A673 (cell line): ENCODE data around the gene CDH23. TPM values are rescaled to one million over a fixed set of nuclear protein-coding genes. Genes with fewer than 3 reads are reported as not detected.

Experiments
- BruUV-seq: library from RNA; stranded (reverse); fragments of 400-500 nt; replicated peaks from 2 replicates; lab custom pipeline; 2021; lab: Mats Ljungman, UMichigan
- CTCF ChIA-PET: fragments of 300-600 bp; sonication (Branson Sonifier 250); formaldehyde crosslinking; loops from one replicate; lab custom pipeline; 2022; ENCODE audit warnings: antibody characterized with exemption; lab: Charles Lee
- POLR2A ChIA-PET: fragments of 300-600 bp; sonication (Branson Sonifier 250); formaldehyde crosslinking; loops from one replicate; lab custom pipeline; 2022; ENCODE audit warnings: antibody characterized with exemption; ENCODE audit not compliant: low non-redundant PET; lab: Charles Lee
- DNase-seq: peaks from one replicate; pipeline ENCODE4 v3.0.0-alpha.2; 2015; ENCODE audit warnings: low spot score
- H3K27ac ChIP-seq: fragments of 200-600 bp; sonication (generic); 2 replicates; pipeline ENCODE4 v1.5.1; 2016; ENCODE audit warnings: mixed run types, low read depth, mild to moderate bottlenecking, mixed read lengths, antibody characterized with exemption, low read length; ENCODE audit not compliant: poor library complexity, severe bottlenecking
- H3K27me3 ChIP-seq: fragments of 200-600 bp; sonication (generic); replicated peaks from 2 replicates; pipeline ENCODE4 v1.6.1; 2017; ENCODE audit warnings: mixed run types, low read depth, mild to moderate bottlenecking, mixed read lengths, antibody characterized with exemption, low read length; ENCODE audit not compliant: insufficient read depth, poor library complexity
- H3K36me3 ChIP-seq: fragments of 200-600 bp; sonication (generic); 2 replicates; pipeline ENCODE4 v1.6.1; 2016; ENCODE audit warnings: mixed run types, mild to moderate bottlenecking, mixed read lengths, antibody characterized with exemption, low read length; ENCODE audit not compliant: insufficient read depth, poor library complexity, severe bottlenecking
- H3K4me1 ChIP-seq: fragments of 200-600 bp; sonication (generic); 2 replicates; pipeline ENCODE4 v1.6.1; 2017; ENCODE audit warnings: mixed run types, mild to moderate bottlenecking, mixed read lengths, antibody characterized with exemption, low read length; ENCODE audit not compliant: insufficient read depth, poor library complexity, severe bottlenecking
- H3K4me3 ChIP-seq: fragments of 200-600 bp; sonication (generic); 2 replicates; pipeline ENCODE4 v1.5.1; 2016; ENCODE audit warnings: low read depth, mixed run types, mild to moderate bottlenecking, mixed read lengths, low read length; ENCODE audit not compliant: poor library complexity, severe bottlenecking
- H3K9me3 ChIP-seq: fragments of 200-600 bp; sonication (generic); 2 replicates; pipeline ENCODE4 v1.6.1; 2016; ENCODE audit warnings: mixed run types, low read depth, mild to moderate bottlenecking, mixed read lengths, antibody characterized with exemption, low read length; ENCODE audit not compliant: poor library complexity, severe bottlenecking
- EZH2 ChIP-seq: fragments of 200-600 bp; sonication (generic); IDR thresholded peaks from 2 replicates; pipeline ENCODE4 v1.6.1; 2017; ENCODE audit warnings: borderline replicate concordance, low read depth, mild to moderate bottlenecking, mixed read lengths, antibody characterized with exemption, low read length; ENCODE audit not compliant: poor library complexity, severe bottlenecking
- intact Hi-C: fragments of 100-400 bp; cut with micrococcal nuclease; formaldehyde crosslinking; loops from one replicate; pipeline ENCODE4 v1.10.0; 2022; ENCODE audit not compliant: unreplicated experiment
- total RNA-seq: library from RNA; stranded (reverse); gene quantifications from 2 replicates; pipeline ENCODE4 v1.2.3, GENCODE V29; 2021
- TF ChIP-seq, protein P1 (sequence below): fragments of 300-800, 200-600 bp; sonication (generic); conservative IDR thresholded peaks from 2 replicates; pipeline ENCODE4 v1.5.1; 2017; ENCODE audit warnings: low read depth, mild to moderate bottlenecking, antibody characterized with exemption, low read length, moderate library complexity, mixed read lengths

CDH23 gene
- total RNA-seq, 1 experiment from 2014 or later, result 49.7 TPM

- intact Hi-C loops, result no loop called here
- H3K4me3 ChIP-seq, result no peak overlapping the region
- no peak overlapping the region for H3K27ac ChIP-seq
- no TSS peak for BruUV-seq
- ChIA-PET CTCF (no interaction called here), POLR2A (no interaction called here)
- H3K27me3 ChIP-seq, result no peaks in the 10 kb centered on the region
- peaks cover 30% of the 10 kb centered on the region for H3K4me1 ChIP-seq
- no peak for DNase-seq
- no peaks in the 10 kb centered on the region for H3K9me3 ChIP-seq
- TF ChIP-seq, protein P1, sequence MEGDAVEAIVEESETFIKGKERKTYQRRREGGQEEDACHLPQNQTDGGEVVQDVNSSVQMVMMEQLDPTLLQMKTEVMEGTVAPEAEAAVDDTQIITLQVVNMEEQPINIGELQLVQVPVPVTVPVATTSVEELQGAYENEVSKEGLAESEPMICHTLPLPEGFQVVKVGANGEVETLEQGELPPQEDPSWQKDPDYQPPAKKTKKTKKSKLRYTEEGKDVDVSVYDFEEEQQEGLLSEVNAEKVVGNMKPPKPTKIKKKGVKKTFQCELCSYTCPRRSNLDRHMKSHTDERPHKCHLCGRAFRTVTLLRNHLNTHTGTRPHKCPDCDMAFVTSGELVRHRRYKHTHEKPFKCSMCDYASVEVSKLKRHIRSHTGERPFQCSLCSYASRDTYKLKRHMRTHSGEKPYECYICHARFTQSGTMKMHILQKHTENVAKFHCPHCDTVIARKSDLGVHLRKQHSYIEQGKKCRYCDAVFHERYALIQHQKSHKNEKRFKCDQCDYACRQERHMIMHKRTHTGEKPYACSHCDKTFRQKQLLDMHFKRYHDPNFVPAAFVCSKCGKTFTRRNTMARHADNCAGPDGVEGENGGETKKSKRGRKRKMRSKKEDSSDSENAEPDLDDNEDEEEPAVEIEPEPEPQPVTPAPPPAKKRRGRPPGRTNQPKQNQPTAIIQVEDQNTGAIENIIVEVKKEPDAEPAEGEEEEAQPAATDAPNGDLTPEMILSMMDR, result no peak
- no peak for TF ChIP-seq EZH2
- no peaks in the 10 kb centered on the region for H3K36me3 ChIP-seq
These were observed 448.0 kb downstream of the CDH23 start for GRCh38 chr10:71844695-71845094.

- no peak for DNase-seq
- CTCF ChIA-PET, result interaction anchor here (1.3 kb wide), 1 partner anchor 8 kb away, joined by 3 read pairs; no protein-coding TSS in a partner anchor
- Histone ChIP-seq H3K27ac (no peak overlapping the region), H3K36me3 (no peaks in the 10 kb centered on the region), H3K4me1 (peaks cover 24% of the 10 kb centered on the region), H3K4me3 (no peak overlapping the region), H3K27me3 (no peaks in the 10 kb centered on the region), H3K9me3 (no peaks in the 10 kb centered on the region)
- POLR2A ChIA-PET, result no interaction called here
- TF ChIP-seq, protein P1, result no peak
- TF ChIP-seq EZH2, result no peak
- BruUV-seq, result no TSS peak
- intact Hi-C loops, result no loop called here
These were observed 449.0 kb downstream of the CDH23 start for GRCh38 chr10:71845410-71846405.

DNA sequence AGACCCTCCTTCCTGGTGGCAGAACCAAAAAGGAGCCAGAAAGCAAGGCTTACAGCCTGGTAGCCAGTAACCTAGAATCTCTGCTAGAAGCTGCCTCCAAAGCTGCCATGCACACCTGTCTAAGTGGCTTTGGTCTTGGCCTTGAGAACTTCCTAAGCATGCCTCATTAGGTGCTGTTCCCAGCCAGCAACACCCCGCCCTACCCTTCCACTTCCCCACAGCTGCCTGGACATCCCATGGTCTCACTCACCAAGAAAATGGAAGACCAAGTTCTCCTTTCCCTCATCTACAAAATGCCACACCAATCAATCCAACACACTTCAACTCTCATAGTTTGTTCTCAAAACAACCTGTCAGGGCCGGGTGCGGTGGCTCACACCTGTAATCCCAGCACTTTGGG lies 450.1 kb downstream of the CDH23 start:
- Histone ChIP-seq H3K9me3 (no peaks in the 10 kb centered on the region), H3K27ac (no peak overlapping the region), H3K4me1 (peaks cover 20% of the 10 kb centered on the region), H3K27me3 (no peaks in the 10 kb centered on the region), H3K4me3 (no peak overlapping the region), H3K36me3 (no peaks in the 10 kb centered on the region)
- BruUV-seq, result no TSS peak
- intact Hi-C loops, result no loop called here
- ChIA-PET CTCF (no interaction called here), POLR2A (no interaction called here)
- DNase-seq, result no peak
- no peak for TF ChIP-seq EZH2
- TF ChIP-seq, protein P1, result no peak
